Mammary epithelial cell (primary cell): ENCODE measurements around the gene KLKB1.

Experiments used
- CTCF ChIP-seq, 2 donors: IDR thresholded peaks in 1 of 2; conservative IDR thresholded peaks in 1 of 2; 2 replicates each; pipeline ENCODE4 v1.5.1; 2011 to 2012; ENCODE audit warnings: inconsistent platforms in 2 of 2, low read length in 2 of 2, mild to moderate bottlenecking in 2 of 2, control low read depth in 1 of 2, low read depth in 1 of 2; ENCODE audit not compliant: insufficient read depth in 1 of 2; ENCODE audit errors: extremely low read depth in 1 of 2
- EZH2 ChIP-seq: IDR thresholded peaks from 2 replicates; pipeline ENCODE4 v1.6.1; 2012; ENCODE audit warnings: low read length, inconsistent platforms, borderline replicate concordance

GRCh38 chr4:186216465-186217024, 10.8 kb upstream of the KLKB1 start:
- TF ChIP-seq CTCF (conservative IDR thresholded peaks at IDR 0.05 in 1 of 2, IDR thresholded peaks at IDR 0.05 in 1 of 2; ENCODE audit: extremely low read depth in 1 of 2, insufficient read depth in 1 of 2, low read depth in 1 of 2, low read length in 2 of 2) (no peak), EZH2 (no peak)
